B cell (primary cell): ENCODE results near the gene NAB2.

Experiments used
- EZH2 ChIP-seq: IDR thresholded peaks from 2 replicates; pipeline ENCODE4 v1.6.1; 2012; ENCODE audit warnings: borderline replicate concordance, low read depth, mild to moderate bottlenecking, moderate library complexity, low read length; ENCODE audit not compliant: insufficient read depth, poor library complexity, severe bottlenecking
- TF ChIP-seq, protein P1 (sequence below): fragments of 200-600 bp; IDR thresholded peaks from one replicate; pipeline ENCODE4 v1.8.0; 2022; ENCODE audit warnings: antibody characterized with exemption, mild to moderate bottlenecking

DNA sequence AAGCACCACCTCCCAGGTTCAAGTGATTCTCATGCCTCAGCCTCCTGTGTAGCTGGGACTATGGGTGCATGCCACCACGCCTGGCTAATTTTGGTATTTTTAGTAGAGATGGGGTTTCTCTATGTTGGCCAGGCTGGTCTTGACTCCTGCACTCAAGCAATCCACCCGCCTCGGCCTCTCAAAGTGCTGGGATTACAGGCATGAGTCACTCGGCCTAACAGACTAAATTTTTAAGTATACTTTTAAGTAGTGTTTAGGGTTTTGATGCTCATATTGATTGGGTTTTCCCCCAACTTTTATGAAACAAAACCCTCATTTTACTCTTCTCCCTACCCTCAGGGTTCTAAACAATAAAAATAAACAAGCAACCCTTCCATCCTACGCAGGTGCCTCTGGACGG is 44.4 kb upstream of the NAB2 start:
- TF ChIP-seq EZH2, result no peak
- TF ChIP-seq, protein P1, sequence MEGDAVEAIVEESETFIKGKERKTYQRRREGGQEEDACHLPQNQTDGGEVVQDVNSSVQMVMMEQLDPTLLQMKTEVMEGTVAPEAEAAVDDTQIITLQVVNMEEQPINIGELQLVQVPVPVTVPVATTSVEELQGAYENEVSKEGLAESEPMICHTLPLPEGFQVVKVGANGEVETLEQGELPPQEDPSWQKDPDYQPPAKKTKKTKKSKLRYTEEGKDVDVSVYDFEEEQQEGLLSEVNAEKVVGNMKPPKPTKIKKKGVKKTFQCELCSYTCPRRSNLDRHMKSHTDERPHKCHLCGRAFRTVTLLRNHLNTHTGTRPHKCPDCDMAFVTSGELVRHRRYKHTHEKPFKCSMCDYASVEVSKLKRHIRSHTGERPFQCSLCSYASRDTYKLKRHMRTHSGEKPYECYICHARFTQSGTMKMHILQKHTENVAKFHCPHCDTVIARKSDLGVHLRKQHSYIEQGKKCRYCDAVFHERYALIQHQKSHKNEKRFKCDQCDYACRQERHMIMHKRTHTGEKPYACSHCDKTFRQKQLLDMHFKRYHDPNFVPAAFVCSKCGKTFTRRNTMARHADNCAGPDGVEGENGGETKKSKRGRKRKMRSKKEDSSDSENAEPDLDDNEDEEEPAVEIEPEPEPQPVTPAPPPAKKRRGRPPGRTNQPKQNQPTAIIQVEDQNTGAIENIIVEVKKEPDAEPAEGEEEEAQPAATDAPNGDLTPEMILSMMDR, result no peak
